H9 (cell line): Measurements from ENCODE around the gene ZNHIT6. TPM values are rescaled to one million over a fixed set of nuclear protein-coding genes. Genes with fewer than 3 reads are reported as not detected.

Source experiments
- DNase-seq: peaks from one replicate; pipeline ENCODE4 v3.0.0-alpha.2; 2017
- H2AFZ ChIP-seq: one replicate; pipeline ENCODE4 v1.6.1; 2013; ENCODE audit warnings: mild to moderate bottlenecking, low read length, control low read depth, moderate library complexity
- H2AK5ac ChIP-seq: 2 replicates; pipeline ENCODE4 v1.6.1; 2013; ENCODE audit warnings: low read length, control low read depth, mixed read lengths; ENCODE audit not compliant: insufficient read length
- H2BK120ac ChIP-seq: one replicate; pipeline ENCODE4 v1.6.1; 2013; ENCODE audit warnings: low read depth, mild to moderate bottlenecking, low read length, control low read depth, inconsistent platforms; ENCODE audit not compliant: poor library complexity, severe bottlenecking
- H2BK12ac ChIP-seq: 2 replicates; pipeline ENCODE4 v1.6.1; 2013; ENCODE audit warnings: low read length, control low read depth, mixed read lengths, low read depth; ENCODE audit not compliant: insufficient read length
- H2BK15ac ChIP-seq: 2 replicates; pipeline ENCODE4 v1.6.1; 2013; ENCODE audit warnings: low read depth, low read length, control low read depth
- H2BK20ac ChIP-seq: one replicate; pipeline ENCODE4 v1.6.1; 2013; ENCODE audit warnings: low read depth, mild to moderate bottlenecking, low read length, control low read depth, inconsistent platforms; ENCODE audit not compliant: poor library complexity, severe bottlenecking
- H2BK5ac ChIP-seq: 2 replicates; pipeline ENCODE4 v1.6.1; 2013; ENCODE audit warnings: low read length, control low read depth, mixed read lengths; ENCODE audit not compliant: insufficient read length
- H3K14ac ChIP-seq: 2 replicates; pipeline ENCODE4 v1.6.1; 2013; ENCODE audit warnings: low read length, control low read depth; ENCODE audit not compliant: insufficient read depth
- H3K18ac ChIP-seq: 2 replicates; pipeline ENCODE4 v1.6.1; 2013; ENCODE audit warnings: low read depth, mild to moderate bottlenecking, mixed read lengths, low read length, control low read depth; ENCODE audit not compliant: insufficient read length
- H3K23ac ChIP-seq: 2 replicates; pipeline ENCODE4 v1.6.1; 2013; ENCODE audit warnings: low read length, control low read depth, mixed read lengths, low read depth; ENCODE audit not compliant: insufficient read length
- H3K23me2 ChIP-seq: 2 replicates; pipeline ENCODE4 v1.6.1; 2013; ENCODE audit warnings: low read depth, mild to moderate bottlenecking, mixed read lengths, low read length, control low read depth; ENCODE audit not compliant: insufficient read length, poor library complexity, severe bottlenecking
- H3K27ac ChIP-seq: 2 replicates; pipeline ENCODE4 v1.5.1; 2013; ENCODE audit warnings: low read length, control low read depth, mixed read lengths, low read depth; ENCODE audit not compliant: insufficient read length
- H3K27me3 ChIP-seq: 2 replicates; pipeline ENCODE4 v1.6.1; 2013; ENCODE audit warnings: low read length, control low read depth, inconsistent platforms; ENCODE audit not compliant: insufficient read depth
- H3K4ac ChIP-seq: 2 replicates; pipeline ENCODE4 v1.6.1; 2013; ENCODE audit warnings: low read depth, mild to moderate bottlenecking, control low read depth, inconsistent platforms, low read length, moderate library complexity
- H3K4me1 ChIP-seq: 2 replicates; pipeline ENCODE4 v1.6.1; 2013; ENCODE audit warnings: low read length, control low read depth, inconsistent platforms; ENCODE audit not compliant: insufficient read depth
- H3K4me2 ChIP-seq: 2 replicates; pipeline ENCODE4 v1.6.1; 2013; ENCODE audit warnings: low read length, control low read depth, mixed read lengths; ENCODE audit not compliant: insufficient read length, insufficient read depth
- H3K56ac ChIP-seq: 2 replicates; pipeline ENCODE4 v1.6.1; 2013; ENCODE audit warnings: low read depth, mild to moderate bottlenecking, mixed read lengths, low read length, control low read depth; ENCODE audit not compliant: insufficient read length
- H3K79me1 ChIP-seq: 2 replicates; pipeline ENCODE4 v1.6.1; 2013; ENCODE audit warnings: low read depth, mild to moderate bottlenecking, moderate library complexity, low read length, control low read depth, inconsistent platforms; ENCODE audit not compliant: insufficient read depth, poor library complexity, severe bottlenecking
- H3K79me2 ChIP-seq: 2 replicates; pipeline ENCODE4 v1.6.1; 2013; ENCODE audit warnings: low read length, control low read depth, inconsistent platforms; ENCODE audit not compliant: insufficient read depth
- H3K9ac ChIP-seq: 2 replicates; pipeline ENCODE4 v1.6.1; 2013; ENCODE audit warnings: low read length, control low read depth, mixed read lengths; ENCODE audit not compliant: insufficient read length; ENCODE audit errors: extremely low read depth
- H3K9me3 ChIP-seq: one replicate; pipeline ENCODE4 v1.6.1; 2013; ENCODE audit warnings: low read depth, low read length, inconsistent platforms; ENCODE audit not compliant: control insufficient read depth
- H3T11ph ChIP-seq: one replicate; pipeline ENCODE4 v1.6.1; 2013; ENCODE audit warnings: mild to moderate bottlenecking, low read length, control low read depth, inconsistent platforms
- H4K20me1 ChIP-seq: one replicate; pipeline ENCODE4 v1.6.1; 2013; ENCODE audit not compliant: control insufficient read depth, insufficient read length, insufficient read depth
- H4K5ac ChIP-seq: 2 replicates; pipeline ENCODE4 v1.6.1; 2013; ENCODE audit warnings: low read depth, mild to moderate bottlenecking, mixed read lengths, low read length, control low read depth; ENCODE audit not compliant: insufficient read length
- H4K8ac ChIP-seq: replicated peaks from 2 replicates; pipeline ENCODE4 v1.6.1; 2013; ENCODE audit warnings: low read length, control low read depth, mixed read lengths, low read depth; ENCODE audit not compliant: insufficient read length
- H4K91ac ChIP-seq: 2 replicates; pipeline ENCODE4 v1.6.1; 2013; ENCODE audit warnings: low read depth, mild to moderate bottlenecking, moderate library complexity, mixed read lengths, low read length, control low read depth; ENCODE audit not compliant: insufficient read length
- H3K27ac Mint-ChIP-seq, 3 experiments: 2 replicates in 2 of 3; 3 replicates in 1 of 3; pipeline ENCODE4 v1.8.0; 2020 to 2021; ENCODE audit warnings: mixed read lengths in 3 of 3, mild to moderate bottlenecking in 1 of 3, moderate library complexity in 1 of 3
- H3K27me3 Mint-ChIP-seq: 2 replicates; pipeline ENCODE4 v1.8.0; 2021; ENCODE audit warnings: low read depth, mild to moderate bottlenecking, moderate library complexity, mixed read lengths
- H3K36me3 Mint-ChIP-seq, 3 experiments: 2 replicates in 2 of 3; 3 replicates in 1 of 3; pipeline ENCODE4 v1.8.0; 2020 to 2021; ENCODE audit warnings: low read depth in 3 of 3, mixed read lengths in 3 of 3; ENCODE audit not compliant: insufficient read depth in 1 of 3
- H3K4me1 Mint-ChIP-seq, 2 experiments: 2 replicates each; pipeline ENCODE4 v1.8.0; 2020; ENCODE audit warnings: mixed read lengths in 2 of 2
- H3K4me3 Mint-ChIP-seq, 2 experiments: 2 replicates in 1 of 2; 3 replicates in 1 of 2; pipeline ENCODE4 v1.8.0; 2020 to 2021; ENCODE audit warnings: mild to moderate bottlenecking in 2 of 2, mixed read lengths in 2 of 2, moderate library complexity in 1 of 2
- H3K9me3 Mint-ChIP-seq, 2 experiments: 2 replicates in 1 of 2; 3 replicates in 1 of 2; pipeline ENCODE4 v1.8.0; 2020; ENCODE audit warnings: mild to moderate bottlenecking in 2 of 2, mixed read lengths in 2 of 2, moderate library complexity in 1 of 2
- WGBS: extraction: QIAGEN DNeasy Blood & Tissue Kit; methylation state at CpG from one replicate; pipeline ENCODE4 v1.1.7; 2013; ENCODE audit warnings: missing lambda C conversion rate, low lambda C conversion rate, mixed read lengths; ENCODE audit not compliant: insufficient read length; ENCODE audit errors: extremely low coverage; 5-methylcytosine and 5-hydroxymethylcytosine counted together
- total RNA-seq: library from RNA; stranded (reverse); gene quantifications from 2 replicates; pipeline ENCODE4 v1.2.1, GENCODE V29; 2021
- TF ChIP-seq, protein P1 (sequence below): fragments of 200-600 bp; sonication (generic); conservative IDR thresholded peaks from 3 replicates; pipeline ENCODE4 v1.8.0; 2021; ENCODE audit warnings: antibody characterized with exemption, mild to moderate bottlenecking

The ZNHIT6 gene
- total RNA-seq, 1 experiment from 2014 or later: 21.5 TPM

DNA sequence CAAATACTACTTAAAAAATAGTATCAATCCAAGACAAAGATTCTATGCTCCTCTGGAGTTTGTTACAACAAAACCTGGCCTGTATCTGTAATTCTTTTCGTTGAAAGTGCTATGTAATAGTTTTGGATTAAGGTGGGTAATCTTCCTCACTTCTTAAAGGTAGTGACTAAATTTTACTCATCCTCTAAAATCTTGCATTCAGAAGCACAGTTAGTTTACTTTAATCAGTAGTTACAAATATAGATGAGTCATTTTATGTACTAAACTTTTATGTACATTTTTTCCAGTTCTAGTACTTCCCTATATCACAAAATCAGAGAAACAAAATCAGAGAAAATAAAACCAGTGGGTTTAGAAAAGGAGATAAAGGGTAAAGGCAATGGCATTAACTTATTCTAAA, 51.3 kb downstream of the ZNHIT6 start:
- H3K18ac ChIP-seq: no peak overlapping the region
- no peak overlapping the region for H4K91ac ChIP-seq
- no peak overlapping the region for H2BK20ac ChIP-seq
- H2BK15ac ChIP-seq: no peak overlapping the region
- Mint-ChIP-seq H3K9me3 (no peaks in the 10 kb centered on the region), H3K36me3 (peaks cover 5 to 20% (median 15%) of the 10 kb centered on the region in 3 experiments; a peak in 6 of 7 replicates), H3K4me1 (peaks cover 0 to 6% of the 10 kb centered on the region in 2 experiments; a peak in 1 of 4 replicates), H3K27ac (no peak overlapping the region), H3K27me3 (no peaks in the 10 kb centered on the region), H3K4me3 (no peak overlapping the region)
- H3K4ac ChIP-seq: no peak overlapping the region
- H2BK5ac ChIP-seq: no peak overlapping the region
- TF ChIP-seq, protein P1, sequence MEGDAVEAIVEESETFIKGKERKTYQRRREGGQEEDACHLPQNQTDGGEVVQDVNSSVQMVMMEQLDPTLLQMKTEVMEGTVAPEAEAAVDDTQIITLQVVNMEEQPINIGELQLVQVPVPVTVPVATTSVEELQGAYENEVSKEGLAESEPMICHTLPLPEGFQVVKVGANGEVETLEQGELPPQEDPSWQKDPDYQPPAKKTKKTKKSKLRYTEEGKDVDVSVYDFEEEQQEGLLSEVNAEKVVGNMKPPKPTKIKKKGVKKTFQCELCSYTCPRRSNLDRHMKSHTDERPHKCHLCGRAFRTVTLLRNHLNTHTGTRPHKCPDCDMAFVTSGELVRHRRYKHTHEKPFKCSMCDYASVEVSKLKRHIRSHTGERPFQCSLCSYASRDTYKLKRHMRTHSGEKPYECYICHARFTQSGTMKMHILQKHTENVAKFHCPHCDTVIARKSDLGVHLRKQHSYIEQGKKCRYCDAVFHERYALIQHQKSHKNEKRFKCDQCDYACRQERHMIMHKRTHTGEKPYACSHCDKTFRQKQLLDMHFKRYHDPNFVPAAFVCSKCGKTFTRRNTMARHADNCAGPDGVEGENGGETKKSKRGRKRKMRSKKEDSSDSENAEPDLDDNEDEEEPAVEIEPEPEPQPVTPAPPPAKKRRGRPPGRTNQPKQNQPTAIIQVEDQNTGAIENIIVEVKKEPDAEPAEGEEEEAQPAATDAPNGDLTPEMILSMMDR: no peak
- no peaks in the 10 kb centered on the region for H3K79me2 ChIP-seq
- no peak overlapping the region for H3K4me2 ChIP-seq
- no peaks in the 10 kb centered on the region for H4K20me1 ChIP-seq
- no peaks in the 10 kb centered on the region for H3K79me1 ChIP-seq
- H2BK12ac ChIP-seq: no peak overlapping the region
- H3K23ac ChIP-seq: no peak overlapping the region
- H2BK120ac ChIP-seq: no peak overlapping the region
- no peak overlapping the region for H2AFZ ChIP-seq
- H3T11ph ChIP-seq: no peak overlapping the region
- H2AK5ac ChIP-seq: no peak overlapping the region
- no peak overlapping the region for H3K9ac ChIP-seq
- H3K27ac ChIP-seq: no peak overlapping the region
- H4K8ac ChIP-seq: no peak overlapping the region
- no CpG with 5 or more reads among the region's 1 CpG for whole genome bisulfite sequencing
- H3K9me3 ChIP-seq: no peaks in the 10 kb centered on the region
- no peaks in the 10 kb centered on the region for H3K27me3 ChIP-seq
- H4K5ac ChIP-seq: no peak overlapping the region
- H3K56ac ChIP-seq: no peak overlapping the region
- H3K4me1 ChIP-seq: no peaks in the 10 kb centered on the region
- no peak for DNase-seq
- H3K23me2 ChIP-seq: no peaks in the 10 kb centered on the region
- no peak overlapping the region for H3K14ac ChIP-seq
